ENCODE results near the gene ISX.

GRCh38 chr22:35069541-35069940, 3.6 kb downstream of the ISX start:
- no peak for TF ChIP-seq CTCF (conservative IDR thresholded peaks at IDR 0.05 in 1 of 2, IDR thresholded peaks at IDR 0.05 in 1 of 2; ENCODE audit: low read depth in 1 of 2, low read length in 2 of 2)
- no peak for TF ChIP-seq EZH2 (IDR thresholded peaks at IDR 0.05; ENCODE audit: low read length, missing control alignments)

Data from fibroblast of lung (primary cell).